B cell (primary cell): ENCODE measurements around the gene ELAVL4. TPM values are rescaled to one million over a fixed set of nuclear protein-coding genes. Genes with fewer than 3 reads are reported as not detected.

Experiments
- ATAC-seq: fragments of 200-7000 bp; cut with Tn5 transposase; one replicate; pipeline ENCODE4 v1.10.0; 2021; ENCODE audit warnings: low read depth, mild to moderate bottlenecking, moderate number of reproducible peaks, moderate library complexity
- CTCF ChIA-PET: fragments of 350-600 bp; sonication (Branson Sonifier 250); formaldehyde crosslinking; loops from one replicate; lab custom pipeline; 2021; ENCODE audit warnings: antibody characterized with exemption, inconsistent platforms; lab: Charles Lee
- POLR2A ChIA-PET: fragments of 350-600 bp; sonication (Branson Sonifier 250); formaldehyde crosslinking; loops from one replicate; lab custom pipeline; 2021; ENCODE audit warnings: antibody characterized with exemption; lab: Charles Lee
- DNase-seq: peaks from one replicate; pipeline ENCODE4 v3.0.0; 2013
- H2AFZ ChIP-seq: 2 replicates; pipeline ENCODE4 v1.6.1; 2012; ENCODE audit warnings: mild to moderate bottlenecking, low read depth, low read length; ENCODE audit not compliant: insufficient read depth, poor library complexity, severe bottlenecking
- H3K27ac ChIP-seq, 2 donors: 1 replicate in 1 of 2; 2 replicates in 1 of 2; pipeline ENCODE4 v1.5.1; 2012 to 2013; ENCODE audit warnings: low read length in 2 of 2, mild to moderate bottlenecking in 2 of 2, moderate library complexity in 1 of 2
- H3K27me3 ChIP-seq, 4 experiments: fragments of 200-600 bp in 1 of 4; sonication (generic) in 1 of 4; replicated peaks in 1 of 4; 1 replicate in 2 of 4; 2 replicates in 2 of 4; pipeline versions ENCODE4 v1.6.1 to v1.7.0; 2013 to 2016; ENCODE audit warnings: low read length in 3 of 4, mild to moderate bottlenecking in 2 of 4, mixed read lengths in 1 of 4, moderate library complexity in 1 of 4; ENCODE audit not compliant: insufficient read depth in 4 of 4, control insufficient read depth in 3 of 4; ENCODE audit errors: control extremely low read depth in 1 of 4
- H3K36me3 ChIP-seq, 2 experiments: replicated peaks in 1 of 2; 1 replicate in 1 of 2; 2 replicates in 1 of 2; pipeline versions ENCODE4 v1.6.1 to v1.7.1; 2013; ENCODE audit warnings: low read length in 1 of 2; ENCODE audit not compliant: insufficient read depth in 2 of 2, control insufficient read depth in 1 of 2; ENCODE audit errors: control extremely low read depth in 1 of 2, extremely low read depth in 1 of 2
- H3K4me1 ChIP-seq, 2 donors: fragments of 200-600 bp in 1 of 2; sonication (generic) in 1 of 2; 1 replicate in 1 of 2; 2 replicates in 1 of 2; pipeline versions ENCODE4 v1.5.1 to v1.6.1; 2013 to 2017; ENCODE audit warnings: low read length in 2 of 2; ENCODE audit not compliant: control insufficient read depth in 2 of 2, insufficient read depth in 2 of 2
- H3K4me2 ChIP-seq: replicated peaks from 2 replicates; pipeline ENCODE3; 2012; ENCODE audit warnings: mild to moderate bottlenecking, low read depth, low read length; ENCODE audit not compliant: poor library complexity, severe bottlenecking
- H3K4me3 ChIP-seq, 5 experiments: fragments of 200-600 bp in 1 of 5; sonication (generic) in 1 of 5; 1 replicate in 3 of 5; 2 replicates in 2 of 5; pipeline versions ENCODE4 v1.5.1 to v1.7.0; 2011 to 2016; ENCODE audit warnings: low read length in 4 of 5, mild to moderate bottlenecking in 4 of 5, low read depth in 2 of 5, control low read depth in 1 of 5, moderate library complexity in 1 of 5; ENCODE audit not compliant: insufficient read depth in 1 of 5; ENCODE audit errors: control extremely low read depth in 1 of 5, extremely low read depth in 1 of 5
- H3K79me2 ChIP-seq: fragments of 200-600 bp; sonication (generic); one replicate; pipeline ENCODE4 v1.6.0; 2016; ENCODE audit warnings: low read length; ENCODE audit not compliant: control insufficient read depth, insufficient read depth
- H3K9ac ChIP-seq: fragments of 200-600 bp; sonication (generic); 2 replicates; pipeline ENCODE4 v1.6.1; 2017; ENCODE audit warnings: mild to moderate bottlenecking, low read length, moderate library complexity
- H3K9me3 ChIP-seq, 3 donors: one replicate each; pipeline versions ENCODE4 v1.6.1 to v1.7.1; 2013; ENCODE audit warnings: low read length in 2 of 3; ENCODE audit not compliant: control insufficient read depth in 2 of 3, insufficient read depth in 1 of 3; ENCODE audit errors: control extremely low read depth in 1 of 3
- H4K20me1 ChIP-seq: 2 replicates; pipeline ENCODE4 v1.6.0; 2012; ENCODE audit warnings: mild to moderate bottlenecking, low read length; ENCODE audit not compliant: insufficient read depth, control insufficient read depth, poor library complexity, severe bottlenecking
- H3K27ac Mint-ChIP-seq: one replicate; pipeline ENCODE4 v1.8.0; 2021; ENCODE audit warnings: mixed read lengths
- H3K27me3 Mint-ChIP-seq: one replicate; pipeline ENCODE4 v1.8.0; 2021; ENCODE audit warnings: mixed read lengths
- H3K4me1 Mint-ChIP-seq: one replicate; pipeline ENCODE4 v1.8.0; 2021; ENCODE audit warnings: mixed read lengths
- H3K4me3 Mint-ChIP-seq: one replicate; pipeline ENCODE4 v1.8.0; 2021; ENCODE audit warnings: mixed read lengths
- H3K9me3 Mint-ChIP-seq: one replicate; pipeline ENCODE4 v1.8.0; 2022; ENCODE audit warnings: mixed read lengths; ENCODE audit not compliant: insufficient read depth
- CTCF ChIP-seq: fragments of 200-600 bp; IDR thresholded peaks from one replicate; pipeline ENCODE4 v1.8.0; 2022; ENCODE audit warnings: antibody characterized with exemption, mild to moderate bottlenecking
- EZH2 ChIP-seq: IDR thresholded peaks from 2 replicates; pipeline ENCODE4 v1.6.1; 2012; ENCODE audit warnings: borderline replicate concordance, low read depth, mild to moderate bottlenecking, moderate library complexity, low read length; ENCODE audit not compliant: insufficient read depth, poor library complexity, severe bottlenecking
- WGBS: methylation state at CpG from one replicate; pipeline ENCODE4 v1.1.5; 2013; ENCODE audit warnings: missing lambda C conversion rate; ENCODE audit not compliant: insufficient coverage; 5-methylcytosine and 5-hydroxymethylcytosine counted together
- intact Hi-C: fragments of 100-400 bp; cut with micrococcal nuclease; formaldehyde crosslinking; loops from one replicate; pipeline ENCODE4 v1.10.0; 2022
- polyA plus RNA-seq: library from polyadenylated mRNA; depleted of rRNA; stranded (reverse); fragments of >200 nt; gene quantifications from 2 replicates; pipeline ENCODE4 v1.2.3, GENCODE V29; 2012
- total RNA-seq, 2 donors: library from RNA; stranded (reverse); fragments of 120-200 nt in 1 of 2; gene quantifications; 1 replicate in 1 of 2; 2 replicates in 1 of 2; pipeline versions ENCODE4 v1.2.3 to v1.2.4, GENCODE V29; 2013 to 2022

The ELAVL4 gene
- total and polyA plus RNA-seq, 2 donors (not counting 1 experiment from before 2014, with no cell fraction given), result not detected

GRCh38 chr1:50189369-50189768 lies 80.6 kb downstream of the ELAVL4 start:
- no peak overlapping the region for H3K4me2 ChIP-seq
- DNase-seq (no peak), ATAC-seq (no peak)
- no peak overlapping the region for H2AFZ ChIP-seq
- H3K27me3 Mint-ChIP-seq, result peaks cover 10% of the 10 kb centered on the region
- no peak overlapping the region for H3K27ac Mint-ChIP-seq
- no peaks in the 10 kb centered on the region for H3K9me3 ChIP-seq
- no peaks in the 10 kb centered on the region for H3K9me3 Mint-ChIP-seq
- 85% methylated on average over 2 of the region's 3 CpGs for WGBS
- no peak overlapping the region for H3K4me3 Mint-ChIP-seq
- TF ChIP-seq CTCF (no peak), EZH2 (no peak)
- H3K9ac ChIP-seq, result no peak overlapping the region
- POLR2A ChIA-PET, result no interaction called here
- H3K79me2 ChIP-seq, result no peaks in the 10 kb centered on the region
- no peak overlapping the region for H3K4me3 ChIP-seq
- intact Hi-C loops, result no loop called here
- no peaks in the 10 kb centered on the region for H4K20me1 ChIP-seq
- no peaks in the 10 kb centered on the region for H3K4me1 ChIP-seq
- peaks cover 0 to 2% (median 0%) of the 10 kb centered on the region in 4 experiments for H3K27me3 ChIP-seq
- H3K4me1 Mint-ChIP-seq, result no peaks in the 10 kb centered on the region
- no peaks in the 10 kb centered on the region for H3K36me3 ChIP-seq
- no peak overlapping the region for H3K27ac ChIP-seq
- CTCF ChIA-PET, result no interaction called here

GRCh38 chr1:50193002-50193401 lies 84.3 kb downstream of the ELAVL4 start:
- H3K27ac Mint-ChIP-seq, result no peak overlapping the region
- Histone ChIP-seq H3K4me2 (no peak overlapping the region), H2AFZ (no peak overlapping the region), H3K4me1 (no peaks in the 10 kb centered on the region), H3K9ac (no peak overlapping the region), H3K79me2 (no peaks in the 10 kb centered on the region), H3K36me3 (no peaks in the 10 kb centered on the region), H3K4me3 (no peak overlapping the region), H3K9me3 (no peaks in the 10 kb centered on the region), H3K27me3 (peaks cover 0 to 2% (median 0%) of the 10 kb centered on the region in 4 experiments), H4K20me1 (no peaks in the 10 kb centered on the region), H3K27ac (no peak overlapping the region)
- 24% methylated on average over 3 of the region's 3 CpGs for WGBS
- no peak for DNase-seq
- intact Hi-C loops, result no loop called here
- ChIA-PET POLR2A (no interaction called here), CTCF (no interaction called here)
- H3K27me3 Mint-ChIP-seq, result peaks cover 21% of the 10 kb centered on the region
- no peak for ATAC-seq
- H3K9me3 Mint-ChIP-seq, result no peaks in the 10 kb centered on the region
- H3K4me3 Mint-ChIP-seq, result no peak overlapping the region
- H3K4me1 Mint-ChIP-seq, result no peaks in the 10 kb centered on the region
- TF ChIP-seq CTCF (no peak), EZH2 (no peak)
